ENCODE data around the gene SBF1. TPM values are rescaled to one million over a fixed set of nuclear protein-coding genes. Genes with fewer than 3 reads are reported as not detected.

Gene SBF1
- total RNA-seq, 2 donors from 2014 or later: 41.1 to 57.1 TPM

- no peaks in the 10 kb centered on the region for H3K9me3 ChIP-seq
- TF ChIP-seq, protein P1, sequence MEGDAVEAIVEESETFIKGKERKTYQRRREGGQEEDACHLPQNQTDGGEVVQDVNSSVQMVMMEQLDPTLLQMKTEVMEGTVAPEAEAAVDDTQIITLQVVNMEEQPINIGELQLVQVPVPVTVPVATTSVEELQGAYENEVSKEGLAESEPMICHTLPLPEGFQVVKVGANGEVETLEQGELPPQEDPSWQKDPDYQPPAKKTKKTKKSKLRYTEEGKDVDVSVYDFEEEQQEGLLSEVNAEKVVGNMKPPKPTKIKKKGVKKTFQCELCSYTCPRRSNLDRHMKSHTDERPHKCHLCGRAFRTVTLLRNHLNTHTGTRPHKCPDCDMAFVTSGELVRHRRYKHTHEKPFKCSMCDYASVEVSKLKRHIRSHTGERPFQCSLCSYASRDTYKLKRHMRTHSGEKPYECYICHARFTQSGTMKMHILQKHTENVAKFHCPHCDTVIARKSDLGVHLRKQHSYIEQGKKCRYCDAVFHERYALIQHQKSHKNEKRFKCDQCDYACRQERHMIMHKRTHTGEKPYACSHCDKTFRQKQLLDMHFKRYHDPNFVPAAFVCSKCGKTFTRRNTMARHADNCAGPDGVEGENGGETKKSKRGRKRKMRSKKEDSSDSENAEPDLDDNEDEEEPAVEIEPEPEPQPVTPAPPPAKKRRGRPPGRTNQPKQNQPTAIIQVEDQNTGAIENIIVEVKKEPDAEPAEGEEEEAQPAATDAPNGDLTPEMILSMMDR (IDR thresholded peaks at IDR 0.05): no peak
- no peaks in the 10 kb centered on the region for H3K36me3 ChIP-seq
- H3K4me1 ChIP-seq: peaks cover 0 to 5% of the 10 kb centered on the region in 2 donors
- H3K27me3 ChIP-seq: no peaks in the 10 kb centered on the region
- no peak overlapping the region for H3K27ac ChIP-seq
- no peak for DNase-seq (ENCODE audit: low spot score)
- no peak overlapping the region for H3K4me3 ChIP-seq
Measured at GRCh38 chr22:50497093-50497492, 22.3 kb upstream of the SBF1 start.

- Histone ChIP-seq H3K27me3 (no peaks in the 10 kb centered on the region), H3K27ac (no peak overlapping the region), H3K9me3 (no peaks in the 10 kb centered on the region), H3K36me3 (no peaks in the 10 kb centered on the region), H3K4me1 (no peaks in the 10 kb centered on the region), H3K4me3 (no peak overlapping the region)
- TF ChIP-seq, protein P1 (IDR thresholded peaks at IDR 0.05): no peak
- DNase-seq (ENCODE audit: low spot score): no peak
Measured at GRCh38 chr22:50490531-50491308, 15.9 kb upstream of the SBF1 start.

- Histone ChIP-seq H3K27ac (no peak overlapping the region), H3K4me3 (no peak overlapping the region), H3K9me3 (no peaks in the 10 kb centered on the region), H3K36me3 (no peaks in the 10 kb centered on the region), H3K27me3 (no peaks in the 10 kb centered on the region), H3K4me1 (no peaks in the 10 kb centered on the region)
- TF ChIP-seq, protein P1 (IDR thresholded peaks at IDR 0.05): no peak
- DNase-seq (ENCODE audit: low spot score): no peak
Measured at GRCh38 chr22:50489363-50490243, 14.8 kb upstream of the SBF1 start.

GRCh38 chr22:50488886-50489285 is 14.1 kb upstream of the SBF1 start:
- DNase-seq (ENCODE audit: low spot score): no peak
- Histone ChIP-seq H3K4me3 (no peak overlapping the region), H3K9me3 (no peaks in the 10 kb centered on the region), H3K36me3 (no peaks in the 10 kb centered on the region), H3K27ac (no peak overlapping the region), H3K27me3 (no peaks in the 10 kb centered on the region), H3K4me1 (no peaks in the 10 kb centered on the region)
- TF ChIP-seq, protein P1 (IDR thresholded peaks at IDR 0.05): no peak

DNA sequence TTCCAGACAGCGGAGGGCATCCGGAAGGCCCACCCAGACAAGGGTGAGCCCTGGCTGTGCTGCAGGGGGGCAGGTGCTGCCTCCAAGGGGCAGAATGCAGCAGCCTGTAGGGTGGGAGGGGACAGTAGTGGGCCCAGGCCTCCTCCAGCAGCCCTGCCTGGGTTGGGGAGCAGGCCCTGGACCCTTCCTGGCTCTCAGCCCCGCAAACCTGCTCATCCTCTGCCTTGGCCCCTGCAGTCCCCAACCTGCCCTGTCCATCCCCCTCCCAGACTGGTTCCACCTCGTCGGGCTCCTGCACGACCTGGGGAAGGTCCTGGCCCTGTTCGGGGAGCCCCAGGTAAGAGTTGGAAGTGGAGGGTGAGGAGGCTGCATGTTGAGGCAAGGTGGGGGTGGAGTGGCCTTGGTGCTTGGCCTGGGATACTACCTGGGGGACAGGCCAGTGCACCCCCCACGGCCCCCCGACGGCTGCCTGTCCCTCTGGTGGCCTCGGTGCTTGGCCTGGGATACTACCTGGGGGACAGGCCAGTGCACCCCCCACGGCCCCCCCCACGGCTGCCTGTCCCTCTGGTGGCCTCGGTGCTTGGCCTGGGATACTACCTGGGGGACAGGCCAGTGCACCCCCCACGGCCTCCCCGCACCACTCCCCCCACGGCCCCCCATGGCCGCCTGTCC is 13.3 kb upstream of the SBF1 start:
- TF ChIP-seq, protein P1 (IDR thresholded peaks at IDR 0.05): no peak
- H3K27ac ChIP-seq: no peak overlapping the region
- no peak overlapping the region for H3K4me3 ChIP-seq
- H3K36me3 ChIP-seq: no peaks in the 10 kb centered on the region
- no peaks in the 10 kb centered on the region for H3K27me3 ChIP-seq
- no peak for DNase-seq (ENCODE audit: low spot score)
- H3K9me3 ChIP-seq: no peaks in the 10 kb centered on the region
- no peaks in the 10 kb centered on the region for H3K4me1 ChIP-seq
